IMR-90 (cell line): ENCODE results near the gene IL36RN. TPM values are rescaled to one million over a fixed set of nuclear protein-coding genes. Genes with fewer than 3 reads are reported as not detected.

Source experiments
- ATAC-seq: fragments of 200-7000 bp; cut with Tn5 transposase; 2 replicates; pipeline ENCODE4 v1.9.1; 2020; ENCODE audit warnings: low read depth, mild to moderate bottlenecking, moderate library complexity
- BruUV-seq: library from RNA; stranded (reverse); fragments of 400-500 nt; replicated peaks from 2 replicates; lab custom pipeline; 2021; lab: Mats Ljungman, UMichigan
- CTCF ChIA-PET: fragments of 300-600 bp; formaldehyde crosslinking; extraction: SDS; loops from one replicate; lab custom pipeline; 2021; ENCODE audit warnings: antibody characterized with exemption; lab: Yijun Ruan, JAX
- POLR2A ChIA-PET: fragments of 300-600 bp; sonication (Branson Sonifier 250); formaldehyde crosslinking; loops from one replicate; lab custom pipeline; 2022; ENCODE audit warnings: antibody characterized with exemption; ENCODE audit not compliant: unreplicated experiment; lab: Charles Lee
- DNase-seq: peaks from one replicate; pipeline ENCODE4 v3.0.0; 2013
- H2AFZ ChIP-seq: replicated peaks from 2 replicates; pipeline ENCODE3; 2013; ENCODE audit warnings: low read length, mild to moderate bottlenecking; ENCODE audit not compliant: poor library complexity
- H2AK5ac ChIP-seq: 2 replicates; pipeline ENCODE4 v1.6.1; 2013; ENCODE audit warnings: low read depth, low read length, inconsistent platforms
- H2AK9ac ChIP-seq: replicated peaks from 2 replicates; pipeline ENCODE3; 2013; ENCODE audit warnings: mild to moderate bottlenecking, low read depth, low read length, moderate library complexity; ENCODE audit not compliant: poor library complexity
- H2BK120ac ChIP-seq: 2 replicates; pipeline ENCODE4 v1.6.1; 2013; ENCODE audit warnings: low read depth, low read length, inconsistent platforms
- H2BK15ac ChIP-seq: 3 replicates; pipeline ENCODE4 v1.6.1; 2013; ENCODE audit warnings: low read depth, low read length, inconsistent platforms
- H2BK20ac ChIP-seq: 2 replicates; pipeline ENCODE4 v1.6.1; 2013; ENCODE audit warnings: low read depth, mild to moderate bottlenecking, inconsistent platforms, low read length, moderate library complexity
- H2BK5ac ChIP-seq: 2 replicates; pipeline ENCODE4 v1.6.1; 2013; ENCODE audit warnings: mild to moderate bottlenecking, low read depth, low read length, inconsistent platforms; ENCODE audit not compliant: poor library complexity, severe bottlenecking
- H3K14ac ChIP-seq: replicated peaks from 2 replicates; pipeline ENCODE4 v1.6.1; 2013; ENCODE audit warnings: low read depth, low read length, inconsistent platforms
- H3K18ac ChIP-seq: 2 replicates; pipeline ENCODE4 v1.6.1; 2013; ENCODE audit warnings: low read depth, low read length, control low read depth
- H3K23ac ChIP-seq: 2 replicates; pipeline ENCODE4 v1.6.1; 2013; ENCODE audit warnings: low read depth, low read length, inconsistent platforms
- H3K27ac ChIP-seq: 2 replicates; pipeline ENCODE4 v1.5.1; 2013; ENCODE audit warnings: mild to moderate bottlenecking, control low read depth, low read length; ENCODE audit not compliant: insufficient read depth
- H3K27me3 ChIP-seq: 2 replicates; pipeline ENCODE4 v1.6.1; 2013; ENCODE audit warnings: low read length; ENCODE audit not compliant: control insufficient read depth, insufficient read depth
- H3K36me3 ChIP-seq: 2 replicates; pipeline ENCODE4 v1.6.1; 2013; ENCODE audit warnings: low read length, mixed read lengths; ENCODE audit not compliant: control insufficient read depth, insufficient read depth
- H3K4ac ChIP-seq: 2 replicates; pipeline ENCODE4 v1.6.1; 2013; ENCODE audit warnings: low read depth, low read length, inconsistent platforms
- H3K4me1 ChIP-seq: 2 replicates; pipeline ENCODE4 v1.6.1; 2013; ENCODE audit warnings: low read length, mixed read lengths; ENCODE audit not compliant: control insufficient read depth, insufficient read depth
- H3K4me2 ChIP-seq: 2 replicates; pipeline ENCODE4 v1.6.1; 2013; ENCODE audit warnings: low read depth, mild to moderate bottlenecking, control low read depth, low read length, moderate library complexity
- H3K4me3 ChIP-seq: 2 replicates; pipeline ENCODE4 v1.5.1; 2013; ENCODE audit warnings: low read depth, mild to moderate bottlenecking, control low read depth, low read length, moderate library complexity; ENCODE audit not compliant: insufficient read depth
- H3K56ac ChIP-seq: 2 replicates; pipeline ENCODE4 v1.6.1; 2013; ENCODE audit warnings: low read length, inconsistent platforms; ENCODE audit not compliant: insufficient read depth; ENCODE audit errors: extremely low read depth
- H3K79me1 ChIP-seq, 2 experiments: 2 replicates each; pipeline ENCODE4 v1.6.1; 2013; ENCODE audit warnings: low read length in 2 of 2, inconsistent platforms in 1 of 2, low read depth in 1 of 2
- H3K9ac ChIP-seq: 2 replicates; pipeline ENCODE4 v1.6.1; 2013; ENCODE audit warnings: low read depth, low read length, control low read depth
- H3K9me1 ChIP-seq: 2 replicates; pipeline ENCODE4 v1.6.1; 2013; ENCODE audit warnings: low read length, inconsistent platforms; ENCODE audit not compliant: insufficient read depth
- H3K9me3 ChIP-seq: 2 replicates; pipeline ENCODE4 v1.6.1; 2013; ENCODE audit warnings: low read length; ENCODE audit not compliant: control insufficient read depth, insufficient read depth
- H4K20me1 ChIP-seq: 2 replicates; pipeline ENCODE4 v1.6.1; 2013; ENCODE audit warnings: low read length, inconsistent platforms; ENCODE audit not compliant: insufficient read depth
- H4K5ac ChIP-seq: 2 replicates; pipeline ENCODE4 v1.6.1; 2013; ENCODE audit warnings: mild to moderate bottlenecking, low read depth, low read length, control low read depth
- H4K8ac ChIP-seq, 2 experiments: 2 replicates each; pipeline ENCODE4 v1.6.1; 2013; ENCODE audit warnings: low read depth in 2 of 2, low read length in 2 of 2, control low read depth in 1 of 2, inconsistent platforms in 1 of 2
- H4K91ac ChIP-seq: 2 replicates; pipeline ENCODE4 v1.6.1; 2013; ENCODE audit warnings: low read depth, low read length, inconsistent platforms; ENCODE audit not compliant: insufficient read depth
- CEBPB ChIP-seq: IDR thresholded peaks from 2 replicates; pipeline ENCODE4 v1.6.1; 2012; ENCODE audit warnings: low read depth, low read length, improper control_type of control experiment
- CHD1 ChIP-seq: IDR thresholded peaks from 2 replicates; pipeline ENCODE4 v1.6.1; 2012; ENCODE audit warnings: low read depth, low read length, improper control_type of control experiment
- MAFK ChIP-seq: IDR thresholded peaks from 2 replicates; pipeline ENCODE4 v1.6.1; 2012; ENCODE audit warnings: low read depth, low read length, improper control_type of control experiment
- MXI1 ChIP-seq: IDR thresholded peaks from 2 replicates; pipeline ENCODE4 v1.6.1; 2012; ENCODE audit warnings: low read depth, mild to moderate bottlenecking, low read length, moderate library complexity, borderline replicate concordance
- POLR2A ChIP-seq: IDR thresholded peaks from 2 replicates; pipeline ENCODE4 v1.6.1; 2012; ENCODE audit warnings: mild to moderate bottlenecking, low read depth, low read length
- RCOR1 ChIP-seq: IDR thresholded peaks from 2 replicates; pipeline ENCODE4 v1.6.1; 2012; ENCODE audit warnings: mild to moderate bottlenecking, low read length, improper control_type of control experiment; ENCODE audit not compliant: insufficient replicate concordance
- RFX5 ChIP-seq: IDR thresholded peaks from 2 replicates; pipeline ENCODE4 v1.8.0; 2012; ENCODE audit warnings: low read depth, mild to moderate bottlenecking, low read length, moderate library complexity
- USF2 ChIP-seq: fragments of 150-350 bp; IDR thresholded peaks from 2 replicates; pipeline ENCODE4 v1.6.1; 2017; ENCODE audit warnings: mild to moderate bottlenecking, antibody characterized with exemption, low read length, low read depth
- WGBS, 2 experiments: methylation state at CpG; one replicate each; pipeline versions ENCODE4 v1.1.5 to v1.1.7; 2013; ENCODE audit warnings: missing lambda C conversion rate in 2 of 2; ENCODE audit not compliant: insufficient read length in 1 of 2; ENCODE audit errors: extremely low coverage in 2 of 2; 5-methylcytosine and 5-hydroxymethylcytosine counted together
- dilution Hi-C: fragments of 300-500 bp; cut with HindIII; formaldehyde crosslinking; loops from one replicate; pipeline ENCODE4 v1.14.3; 2018; ENCODE audit warnings: low sequenced_read_pairs; ENCODE audit not compliant: unreplicated experiment
- in situ Hi-C: fragments of 300-500 bp; cut with MboI; formaldehyde crosslinking; loops from 3 replicates; pipeline ENCODE4 v1.14.3; 2019; ENCODE audit warnings: low sequenced_read_pairs, inconsistent platforms, mixed read lengths
- intact Hi-C: fragments of 100-400 bp; cut with micrococcal nuclease; formaldehyde crosslinking; loops from 2 replicates; pipeline ENCODE4 v1.10.0; 2022
- polyA plus RNA-seq, 3 experiments: library from polyadenylated mRNA; depleted of rRNA; stranded (reverse); fragments of >200 nt; gene quantifications; 2 replicates each; pipeline ENCODE4 v1.2.3, GENCODE V29; 2012; ENCODE audit warnings: low replicate concordance in 1 of 3
- total RNA-seq: library from RNA; depleted of rRNA; stranded (reverse); fragments of >200 nt; gene quantifications from 2 replicates; pipeline ENCODE4 v1.2.3, GENCODE V29; 2012
- TF ChIP-seq, protein P1 (sequence below): conservative IDR thresholded peaks from 2 replicates; pipeline ENCODE4 v1.5.1; 2012; ENCODE audit warnings: mild to moderate bottlenecking, low read depth, low read length, improper control_type of control experiment

IL36RN gene
- total and polyA plus RNA-seq, 2 of the 4 experiments (the other 2 are of a cell fraction), result not detected

GRCh38 chr2:113102133-113102532 is 43.1 kb downstream of the IL36RN start:
- TF ChIP-seq MAFK, result no peak
- TF ChIP-seq RFX5, result no peak
- no peak for TF ChIP-seq MXI1
- TF ChIP-seq, protein P1, sequence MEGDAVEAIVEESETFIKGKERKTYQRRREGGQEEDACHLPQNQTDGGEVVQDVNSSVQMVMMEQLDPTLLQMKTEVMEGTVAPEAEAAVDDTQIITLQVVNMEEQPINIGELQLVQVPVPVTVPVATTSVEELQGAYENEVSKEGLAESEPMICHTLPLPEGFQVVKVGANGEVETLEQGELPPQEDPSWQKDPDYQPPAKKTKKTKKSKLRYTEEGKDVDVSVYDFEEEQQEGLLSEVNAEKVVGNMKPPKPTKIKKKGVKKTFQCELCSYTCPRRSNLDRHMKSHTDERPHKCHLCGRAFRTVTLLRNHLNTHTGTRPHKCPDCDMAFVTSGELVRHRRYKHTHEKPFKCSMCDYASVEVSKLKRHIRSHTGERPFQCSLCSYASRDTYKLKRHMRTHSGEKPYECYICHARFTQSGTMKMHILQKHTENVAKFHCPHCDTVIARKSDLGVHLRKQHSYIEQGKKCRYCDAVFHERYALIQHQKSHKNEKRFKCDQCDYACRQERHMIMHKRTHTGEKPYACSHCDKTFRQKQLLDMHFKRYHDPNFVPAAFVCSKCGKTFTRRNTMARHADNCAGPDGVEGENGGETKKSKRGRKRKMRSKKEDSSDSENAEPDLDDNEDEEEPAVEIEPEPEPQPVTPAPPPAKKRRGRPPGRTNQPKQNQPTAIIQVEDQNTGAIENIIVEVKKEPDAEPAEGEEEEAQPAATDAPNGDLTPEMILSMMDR, result no peak
- no peak for TF ChIP-seq RCOR1
- TF ChIP-seq CHD1, result no peak
- no peak for TF ChIP-seq CEBPB
- no peak for TF ChIP-seq USF2
- TF ChIP-seq POLR2A, result no peak
- no TSS peak for BruUV-seq
- H3K4me2 ChIP-seq, result no peak overlapping the region
- H3K18ac ChIP-seq, result no peak overlapping the region
- H3K23ac ChIP-seq, result no peak overlapping the region
- DNase-seq, result no peak
- H3K27ac ChIP-seq, result no peak overlapping the region
- no peaks in the 10 kb centered on the region for H3K4me1 ChIP-seq
- in situ Hi-C loops, result no loop called here
- H4K5ac ChIP-seq, result no peak overlapping the region
- no peak overlapping the region for H2BK20ac ChIP-seq
- 80% methylated on average over 1 of the region's 2 CpGs; no CpG with 5 or more reads in 1 of the 2 experiments for WGBS, 2 experiments
- no peak overlapping the region for H2AFZ ChIP-seq
- H3K14ac ChIP-seq, result no peak overlapping the region
- intact Hi-C loops, result no loop called here
- no peaks in the 10 kb centered on the region for H4K20me1 ChIP-seq
- no peak overlapping the region for H2BK15ac ChIP-seq
- no peak overlapping the region for H4K8ac ChIP-seq
- H3K36me3 ChIP-seq, result no peaks in the 10 kb centered on the region
- CTCF ChIA-PET, result no interaction called here
- no peaks in the 10 kb centered on the region for H3K79me1 ChIP-seq
- H4K91ac ChIP-seq, result no peak overlapping the region
- no peak overlapping the region for H2BK5ac ChIP-seq
- no peak for ATAC-seq
- no peaks in the 10 kb centered on the region for H3K27me3 ChIP-seq
- no peak overlapping the region for H2BK120ac ChIP-seq
- no peak overlapping the region for H3K4me3 ChIP-seq
- H3K9me3 ChIP-seq, result no peaks in the 10 kb centered on the region
- no peak overlapping the region for H2AK5ac ChIP-seq
- no peak overlapping the region for H3K4ac ChIP-seq
- dilution Hi-C loops, result no loop called here
- H3K9ac ChIP-seq, result no peak overlapping the region
- POLR2A ChIA-PET, result no interaction called here
- no peaks in the 10 kb centered on the region for H3K9me1 ChIP-seq
- no peak overlapping the region for H2AK9ac ChIP-seq
- H3K56ac ChIP-seq, result no peak overlapping the region
